ACC112 (cell line): ENCODE data around the gene DLEC1.

Experiments
- H2AFZ ChIP-seq: fragments of 200-600 bp; sonication (generic); one replicate; pipeline ENCODE4 v1.6.0; 2017; ENCODE audit warnings: antibody characterized with exemption, low read length; ENCODE audit not compliant: unreplicated experiment
- H3K27ac ChIP-seq: fragments of 200-600 bp; sonication (generic); 2 replicates; pipeline ENCODE4 v1.5.1; 2014; ENCODE audit warnings: low read depth, mild to moderate bottlenecking, antibody characterized with exemption, low read length, moderate library complexity
- H3K27me3 ChIP-seq: fragments of 200-600 bp; sonication (generic); 2 replicates; pipeline ENCODE4 v1.6.1; 2014; ENCODE audit warnings: mild to moderate bottlenecking, antibody characterized with exemption, low read length, moderate library complexity, mixed read lengths; ENCODE audit not compliant: insufficient read depth
- H3K36me3 ChIP-seq: fragments of 200-600 bp; sonication (generic); 2 replicates; pipeline ENCODE4 v1.6.1; 2016; ENCODE audit warnings: mild to moderate bottlenecking, antibody characterized with exemption, low read length, moderate library complexity, mixed read lengths; ENCODE audit not compliant: insufficient read depth
- H3K4me1 ChIP-seq: fragments of 200-600 bp; sonication (generic); one replicate; pipeline ENCODE4 v1.6.1; 2016; ENCODE audit warnings: low read length, mixed read lengths; ENCODE audit not compliant: insufficient read depth, unreplicated experiment, control insufficient read depth
- H3K4me3 ChIP-seq: fragments of 200-600 bp; sonication (generic); 2 replicates; pipeline ENCODE4 v1.5.1; 2014; ENCODE audit warnings: mild to moderate bottlenecking, low read depth, low read length
- H3K79me2 ChIP-seq: fragments of 200-600 bp; sonication (generic); one replicate; pipeline ENCODE4 v1.6.0; 2016; ENCODE audit warnings: low read length; ENCODE audit not compliant: control insufficient read depth, unreplicated experiment, insufficient read depth

DLEC1 gene

DNA sequence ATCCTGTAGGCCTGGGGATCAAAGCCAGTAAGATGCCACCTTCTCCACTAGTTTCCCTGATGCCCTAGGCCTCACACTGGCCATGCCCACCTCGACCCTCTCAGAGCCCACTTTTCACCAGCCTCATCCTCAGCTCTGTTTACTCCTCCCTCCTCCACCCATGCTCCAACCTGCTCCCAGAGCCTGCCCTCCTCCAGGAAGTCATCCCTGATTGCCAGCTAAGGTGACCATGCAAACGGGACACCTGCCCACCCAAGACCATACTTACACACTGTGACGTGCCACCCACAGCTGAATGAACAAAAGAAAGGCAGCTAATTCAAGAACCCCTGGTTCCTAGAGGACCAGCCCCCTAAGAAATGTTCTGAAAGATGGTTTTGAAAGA is 18.7 kb upstream of the DLEC1 start:
- Histone ChIP-seq H3K4me1 (peaks cover under 1% of the 10 kb centered on the region), H2AFZ (no peak overlapping the region), H3K27me3 (no peaks in the 10 kb centered on the region), H3K79me2 (no peaks in the 10 kb centered on the region), H3K4me3 (no peak overlapping the region), H3K36me3 (peaks cover 15% of the 10 kb centered on the region; the same call in 1 of the 2 replicates), H3K27ac (no peak overlapping the region)

DNA sequence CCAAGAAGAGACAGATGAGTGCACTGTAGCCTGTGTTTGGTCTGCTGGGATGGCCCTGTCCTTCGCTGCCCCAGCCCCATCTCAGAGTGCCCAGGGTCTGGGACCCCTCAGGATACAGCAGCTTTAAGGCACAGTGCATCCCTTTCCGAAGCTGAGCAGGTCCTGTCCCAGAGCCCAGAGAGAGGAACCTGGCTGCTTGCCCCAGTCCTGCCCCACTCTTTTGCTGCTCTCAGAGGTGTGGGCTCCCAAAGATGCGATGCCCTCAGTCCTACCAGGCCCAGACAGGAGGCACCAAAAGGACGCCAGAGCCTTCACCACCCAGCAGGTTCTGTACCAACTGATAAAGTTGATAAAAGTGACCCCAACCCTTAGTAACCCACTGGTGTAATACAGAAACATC is 17.8 kb upstream of the DLEC1 start:
- H3K4me1 ChIP-seq, result peaks cover 6% of the 10 kb centered on the region
- H2AFZ ChIP-seq, result no peak overlapping the region
- H3K27ac ChIP-seq, result no peak overlapping the region

DNA sequence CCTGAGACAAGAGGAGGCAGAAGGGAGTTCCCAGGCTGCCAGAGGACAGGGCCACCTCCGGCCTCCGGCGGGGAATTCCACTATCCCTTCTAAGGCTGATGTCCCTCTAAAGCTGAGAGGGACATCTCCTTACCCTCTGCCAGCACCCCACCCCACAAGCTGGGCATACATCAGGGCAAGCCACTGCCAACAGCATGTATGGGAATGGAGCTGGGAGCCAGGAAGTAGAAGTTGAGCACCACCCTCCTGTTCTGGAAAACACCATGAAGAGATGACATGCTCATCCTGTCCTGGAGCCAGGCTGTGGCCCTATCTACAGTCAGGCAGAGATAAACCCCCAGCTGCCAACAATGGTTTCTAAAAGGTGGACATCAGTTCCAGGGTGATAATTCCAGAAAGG is 16.7 kb upstream of the DLEC1 start:
- no peak overlapping the region for H3K4me3 ChIP-seq
- H3K79me2 ChIP-seq, result no peaks in the 10 kb centered on the region
- H3K27ac ChIP-seq, result no peak overlapping the region

More for the DNA sequence above, 17.8 kb upstream of the DLEC1 start:
- H3K79me2 ChIP-seq, result no peaks in the 10 kb centered on the region
- H3K27me3 ChIP-seq, result no peaks in the 10 kb centered on the region
- H3K4me3 ChIP-seq, result no peak overlapping the region
- H3K36me3 ChIP-seq, result peaks cover 6% of the 10 kb centered on the region; the same call in 1 of the 2 replicates

DNA sequence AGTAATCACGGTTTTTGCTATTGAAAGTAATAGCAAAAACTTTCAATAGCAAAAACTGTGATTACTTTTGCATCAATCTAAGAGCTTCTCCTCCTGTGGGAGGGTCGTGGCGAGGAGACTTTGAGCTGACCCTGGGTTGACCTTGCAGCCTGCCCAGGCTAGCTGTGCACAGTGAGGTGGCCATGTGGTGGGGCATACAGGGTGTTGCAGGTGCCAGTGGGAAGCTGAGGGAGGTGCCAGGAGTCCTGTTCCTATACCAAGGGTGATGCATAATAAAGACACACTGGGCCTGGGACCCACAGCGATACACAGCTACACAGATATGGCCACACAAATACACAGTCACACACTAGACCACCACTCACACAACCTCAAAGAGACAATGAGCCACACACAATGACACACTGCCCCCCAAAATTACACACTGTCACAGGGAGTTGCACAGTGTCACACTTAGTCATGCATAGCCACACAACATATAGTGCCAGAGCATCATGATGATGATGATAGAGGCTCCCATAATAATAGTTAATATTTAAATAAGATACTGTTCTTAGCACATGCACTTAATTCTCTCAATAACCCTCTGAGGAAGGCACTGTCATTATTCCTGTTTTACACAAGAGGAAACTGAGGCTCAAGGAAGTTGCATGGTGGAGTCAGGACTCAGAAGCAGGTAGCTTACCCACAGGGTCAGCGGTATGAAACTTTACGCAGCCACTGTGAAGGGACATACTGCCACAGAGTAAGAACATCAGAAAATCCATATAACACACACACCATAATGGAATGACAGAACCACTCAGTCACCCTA is 15.9 kb upstream of the DLEC1 start:
- Histone ChIP-seq H3K4me3 (peak overlapping the region; percentile 69), H3K4me1 (peaks cover 6% of the 10 kb centered on the region), H3K27me3 (no peaks in the 10 kb centered on the region), H3K36me3 (no peaks in the 10 kb centered on the region), H3K27ac (no peak overlapping the region), H3K79me2 (no peaks in the 10 kb centered on the region), H2AFZ (no peak overlapping the region)

More for the DNA sequence above, 16.7 kb upstream of the DLEC1 start:
- no peaks in the 10 kb centered on the region for H3K27me3 ChIP-seq
- peaks cover 6% of the 10 kb centered on the region for H3K4me1 ChIP-seq
- H3K36me3 ChIP-seq, result no peaks in the 10 kb centered on the region
- no peak overlapping the region for H2AFZ ChIP-seq

DNA sequence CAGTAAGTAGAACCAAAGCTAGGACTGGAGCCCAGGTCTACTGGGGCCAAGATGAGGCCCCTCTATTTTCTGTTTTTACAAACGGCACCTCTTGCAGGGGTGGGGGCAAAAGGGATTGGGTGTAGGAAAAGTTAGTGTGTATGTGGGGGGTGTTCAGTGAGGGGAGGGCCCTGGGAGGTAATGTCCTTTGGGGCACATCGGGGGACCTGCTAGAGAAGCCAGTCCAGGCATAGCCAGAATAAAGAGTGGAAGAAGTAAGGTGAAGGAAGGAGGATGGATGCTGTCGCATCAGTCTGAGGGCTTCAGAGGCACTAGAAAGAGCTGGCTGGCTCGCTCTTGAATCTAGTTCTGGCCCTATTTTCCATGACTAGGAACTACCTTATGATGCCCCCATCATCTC is 12.2 kb upstream of the DLEC1 start:
- Histone ChIP-seq H3K27me3 (no peaks in the 10 kb centered on the region), H2AFZ (no peak overlapping the region), H3K36me3 (no peaks in the 10 kb centered on the region), H3K79me2 (no peaks in the 10 kb centered on the region), H3K4me3 (no peak overlapping the region), H3K4me1 (peaks cover 26% of the 10 kb centered on the region), H3K27ac (no peak overlapping the region)

DNA sequence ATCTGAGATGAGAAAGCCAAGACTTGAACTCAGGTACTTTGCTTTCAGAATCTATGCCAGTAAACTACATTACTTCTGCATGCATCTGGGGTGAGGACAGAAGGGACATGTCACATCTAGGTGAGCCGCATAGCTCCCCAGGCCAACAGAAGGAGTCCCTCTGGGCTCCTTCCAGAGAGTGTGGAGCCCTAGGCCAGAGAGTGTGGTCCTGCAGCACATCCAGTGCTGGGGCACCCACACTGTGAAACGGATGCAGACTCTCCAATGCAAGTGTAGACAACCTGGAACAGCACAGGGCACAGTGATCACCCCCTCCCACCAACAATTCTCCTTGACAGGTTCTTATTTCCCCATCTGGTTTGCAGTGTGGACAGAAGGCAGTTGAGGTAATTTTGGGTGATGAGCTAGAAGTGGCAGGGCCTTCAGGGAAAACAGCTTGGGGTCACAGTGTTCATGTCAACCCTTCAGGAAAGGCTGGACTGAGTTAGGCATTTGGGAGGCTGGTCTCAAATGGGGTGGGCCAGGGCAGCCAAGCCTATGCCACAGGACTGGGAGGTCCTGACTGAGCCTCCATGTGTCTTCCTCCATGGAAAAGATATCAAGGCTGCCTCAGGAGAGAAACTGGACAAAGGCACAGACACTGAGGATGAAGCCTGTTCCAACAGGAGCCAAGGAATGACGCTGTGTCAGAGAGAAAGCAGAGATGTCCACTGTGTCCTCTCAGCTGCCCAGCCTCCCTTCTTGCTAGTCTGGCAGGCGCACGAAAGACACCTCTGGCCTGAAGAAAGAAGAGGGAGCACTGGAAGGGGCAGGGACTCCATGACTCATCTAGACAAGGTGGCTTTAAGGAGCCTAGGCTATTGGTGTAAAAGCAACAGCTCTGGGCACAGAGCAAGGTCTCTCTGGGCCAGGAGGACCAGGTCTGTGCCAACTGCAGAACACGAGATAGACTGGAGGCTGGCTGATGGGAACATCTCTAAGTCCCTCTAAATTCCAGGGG is 11.2 kb upstream of the DLEC1 start:
- H3K4me1 ChIP-seq, result peaks cover 31% of the 10 kb centered on the region
- H3K4me3 ChIP-seq, result 0 out of 2 replicates have a peak overlapping the region, but pooled peaks have one; percentile 80
- no peaks in the 10 kb centered on the region for H3K27me3 ChIP-seq
- no peaks in the 10 kb centered on the region for H3K79me2 ChIP-seq
- no peaks in the 10 kb centered on the region for H3K36me3 ChIP-seq
- H3K27ac ChIP-seq, result no peak overlapping the region
- H2AFZ ChIP-seq, result no peak overlapping the region

DNA sequence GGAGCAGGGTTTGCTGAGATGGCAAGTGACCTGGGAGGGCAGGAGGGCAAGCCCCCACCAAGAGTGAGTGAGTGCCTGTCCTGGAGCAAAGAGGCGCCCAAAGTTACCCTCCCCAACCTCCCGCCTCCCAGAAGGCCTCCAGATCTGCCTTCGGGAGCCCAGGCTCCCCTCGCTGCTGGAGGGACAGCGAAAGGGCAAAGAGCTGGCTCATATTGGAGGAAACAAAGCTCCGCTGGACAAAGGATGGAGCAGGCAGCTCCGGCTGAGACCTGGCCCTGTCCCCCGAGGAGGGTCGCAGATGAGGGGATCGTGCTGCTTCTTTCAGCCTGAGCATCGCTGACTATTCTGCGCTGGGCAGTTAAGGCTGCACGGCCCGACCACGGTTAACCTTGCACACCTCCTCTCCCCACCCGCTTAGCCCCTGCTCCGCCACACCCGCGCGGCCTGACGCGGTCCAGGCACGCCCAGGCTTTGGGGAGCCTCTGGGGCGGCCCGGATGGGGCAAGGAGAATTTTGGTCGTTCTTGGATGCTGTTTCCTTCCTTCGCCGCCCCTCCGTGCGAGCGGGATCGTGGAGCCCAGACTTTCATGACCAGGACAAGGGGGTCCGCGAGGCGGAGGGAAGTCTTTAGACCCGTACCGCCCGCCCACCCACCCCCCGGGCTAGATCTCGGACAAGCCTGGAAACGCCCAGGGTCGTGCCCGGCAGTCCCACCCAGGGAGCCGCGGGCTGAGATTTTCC is 10.2 kb upstream of the DLEC1 start:
- peak overlapping the region; percentile 80 for H3K4me3 ChIP-seq
- no peak overlapping the region for H3K27ac ChIP-seq
- H3K4me1 ChIP-seq, result peaks cover 31% of the 10 kb centered on the region
- H3K36me3 ChIP-seq, result no peaks in the 10 kb centered on the region
- no peak overlapping the region for H2AFZ ChIP-seq
- H3K79me2 ChIP-seq, result no peaks in the 10 kb centered on the region
- H3K27me3 ChIP-seq, result no peaks in the 10 kb centered on the region

DNA sequence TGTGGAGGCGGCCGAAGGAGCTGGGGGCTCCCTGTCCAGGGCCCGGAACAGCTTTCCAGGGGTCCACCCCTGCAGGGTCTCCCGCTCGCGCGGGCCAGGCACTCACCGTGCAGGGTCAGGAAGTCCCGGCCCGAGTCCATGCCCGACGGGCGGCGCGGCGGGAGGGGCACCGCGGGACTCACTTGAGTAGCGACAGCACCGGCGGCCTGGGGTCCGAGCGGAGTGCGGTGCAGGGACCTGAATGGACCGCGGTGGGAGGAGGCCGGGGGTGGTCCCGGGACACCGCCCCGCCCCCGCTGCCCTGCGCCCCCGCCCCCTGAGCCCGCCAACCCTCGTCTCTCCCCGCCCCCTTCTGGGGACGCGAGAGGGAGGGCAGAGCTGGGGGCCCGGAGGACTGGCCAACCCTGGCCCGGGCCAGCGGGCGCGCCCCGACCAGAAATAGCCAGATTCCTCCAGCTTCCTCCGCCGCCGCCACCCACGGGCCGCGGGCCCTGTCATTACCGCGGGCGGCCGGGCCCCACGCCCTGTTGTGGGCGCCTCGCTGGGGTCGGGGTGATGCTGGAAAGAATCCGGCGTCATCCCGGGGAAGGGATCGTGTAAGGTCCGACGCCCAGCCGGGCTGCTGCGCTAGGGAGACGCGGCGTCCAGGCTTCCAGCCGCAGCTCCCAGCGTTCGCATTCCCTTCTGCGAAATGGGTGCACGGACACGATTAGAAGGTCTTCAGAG is 9.4 kb upstream of the DLEC1 start, which contains the start of gene PLCD1:
Gene PLCD1 (minus strand): TSS at position 243 of the 726 bp plus-strand sequence. CDS start 103 bp downstream, at position 140.
- H3K4me3 ChIP-seq, result peak within 1 kb of the TSS; percentile 80
- H2AFZ ChIP-seq, result peak within 1 kb of the TSS; percentile 55
- H3K79me2 ChIP-seq, result no peaks in the 10 kb centered on the region
- H3K36me3 ChIP-seq, result no peaks in the 10 kb centered on the region
- H3K27ac ChIP-seq, result peak within 1 kb of the TSS; percentile 65; the same call in 1 of the 2 replicates
- H3K4me1 ChIP-seq, result peaks cover 31% of the 10 kb centered on the region
- H3K27me3 ChIP-seq, result no peaks in the 10 kb centered on the region

DNA sequence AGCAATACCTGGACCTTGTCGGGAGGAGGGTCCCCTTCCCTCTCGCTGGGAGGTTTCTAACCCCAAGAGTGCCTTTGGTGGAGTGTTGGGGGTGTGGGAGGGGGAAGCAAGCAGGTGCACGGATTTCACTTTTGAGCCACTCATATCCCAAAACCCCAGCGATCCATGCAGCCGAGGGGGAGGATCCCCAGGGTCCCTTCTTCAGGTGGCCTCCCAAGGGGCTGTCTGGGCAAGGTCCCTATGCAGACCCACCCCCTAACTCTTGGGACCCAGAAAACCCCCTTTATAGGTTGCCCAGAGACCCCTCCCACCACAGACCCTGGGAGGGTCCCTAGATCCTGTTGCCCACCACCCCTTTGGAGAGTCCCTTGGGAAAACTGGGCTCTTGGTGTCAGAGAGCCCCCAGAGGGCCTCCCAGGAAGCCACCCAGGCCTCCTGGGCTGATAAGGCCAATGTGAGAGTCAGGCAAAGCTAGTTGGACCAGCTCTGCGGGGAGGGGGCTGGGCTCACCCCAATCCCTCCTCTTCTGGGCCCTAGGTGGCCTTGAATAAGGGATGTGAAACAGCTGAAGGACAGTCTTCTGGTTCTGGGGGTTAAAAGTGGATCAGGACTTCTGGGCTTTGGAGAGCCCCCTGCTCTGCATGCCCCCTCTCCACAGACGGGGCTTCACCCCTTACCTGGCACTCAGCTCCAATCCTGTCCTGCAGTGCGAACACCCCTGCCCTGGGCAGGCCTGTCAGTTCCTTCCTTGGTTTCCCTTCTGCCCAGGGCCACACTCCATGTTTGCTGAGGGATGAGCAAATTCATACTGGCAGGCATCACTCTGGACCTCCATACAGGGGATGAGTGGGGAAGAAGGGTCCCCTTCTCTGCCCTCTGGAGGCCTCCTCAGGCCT is 8.6 kb upstream of the DLEC1 start:
- Histone ChIP-seq H3K4me1 (peaks cover 30% of the 10 kb centered on the region), H3K27me3 (no peaks in the 10 kb centered on the region), H3K79me2 (no peaks in the 10 kb centered on the region), H3K36me3 (no peaks in the 10 kb centered on the region), H3K27ac (peak overlapping the region; percentile 65), H2AFZ (peak overlapping the region; percentile 55), H3K4me3 (peak overlapping the region; percentile 80)
